Prostate gland (tissue), 2 donors: ENCODE results near the gene BRPF1.

Experiments
- CTCF ChIP-seq, 4 experiments: fragments of 200-600 bp in 2 of 4; fragments of 450-650 bp in 2 of 4; sonication (generic) in 2 of 4; IDR thresholded peaks; 1 replicate in 3 of 4; 2 replicates in 1 of 4; pipeline ENCODE4 v1.5.1; 2016 to 2019; ENCODE audit warnings: antibody characterized with exemption in 4 of 4, mild to moderate bottlenecking in 2 of 4, moderate library complexity in 2 of 4
- POLR2A ChIP-seq: fragments of 450-650 bp; IDR thresholded peaks from one replicate; pipeline ENCODE4 v1.6.1; 2016; ENCODE audit warnings: antibody characterized with exemption, mild to moderate bottlenecking

GRCh38 chr3:9725775-9726515 is 5.6 kb upstream of the BRPF1 start:
- TF ChIP-seq POLR2A (no peak), CTCF (IDR thresholded peaks at IDR 0.05) (no peak)
